Measurements from ENCODE around the gene PHF23. TPM values are rescaled to one million over a fixed set of nuclear protein-coding genes. Genes with fewer than 3 reads are reported as not detected.

PHF23 gene
- total RNA-seq, 4 donors from 2014 or later: 23.4 to 32.5 (median 27.9) TPM

- TF ChIP-seq POLR2A (IDR thresholded peaks at IDR 0.05): no peak
- no peak for TF ChIP-seq CTCF (IDR thresholded peaks at IDR 0.05)
- intact Hi-C loops (cut with DNase I; ENCODE audit: low total_unique reads): no loop called here
- no peak for DNase-seq (ENCODE audit: low spot score in 2 of 2)
- no peak overlapping the region for H3K4me3 ChIP-seq (ENCODE audit: low read depth, poor library complexity, severe bottlenecking)
- WGBS, 2 donors: 68 to 69% methylated on average over 6 of the region's 6 CpGs
Observed at GRCh38 chr17:7218166-7218565, 21.1 kb downstream of the PHF23 start.

GRCh38 chr17:7217113-7217987 lies 21.9 kb downstream of the PHF23 start:
- TF ChIP-seq POLR2A (IDR thresholded peaks at IDR 0.05) (no peak), CTCF (IDR thresholded peaks at IDR 0.05) (no peak)
- intact Hi-C loops (cut with DNase I; ENCODE audit: low total_unique reads): no loop called here
- no peak for DNase-seq (ENCODE audit: low spot score in 2 of 2)
- 0 to 1% methylated on average over 23 to 27 of the region's 32 CpGs for WGBS, 2 donors
- H3K4me3 ChIP-seq (ENCODE audit: low read depth, poor library complexity, severe bottlenecking): no peak overlapping the region

- H3K4me3 ChIP-seq (ENCODE audit: low read depth, poor library complexity, severe bottlenecking): no peak overlapping the region
- TF ChIP-seq POLR2A (IDR thresholded peaks at IDR 0.05) (no peak), CTCF (IDR thresholded peaks at IDR 0.05) (no peak)
- 33 to 38% methylated on average over 7 of the region's 7 CpGs for WGBS, 2 donors
- intact Hi-C loops (cut with DNase I; ENCODE audit: low total_unique reads): no loop called here
- DNase-seq (ENCODE audit: low spot score in 2 of 2): no peak
Observed at GRCh38 chr17:7216242-7217112, 22.8 kb downstream of the PHF23 start.

GRCh38 chr17:7215652-7216180 lies 23.5 kb downstream of the PHF23 start:
- WGBS, 2 donors: 23 to 31% methylated on average over 8 to 9 of the region's 10 CpGs
- TF ChIP-seq CTCF (IDR thresholded peaks at IDR 0.05): no peak
- TF ChIP-seq POLR2A (IDR thresholded peaks at IDR 0.05): no peak
- intact Hi-C loops (cut with DNase I; ENCODE audit: low total_unique reads): no loop called here
- H3K4me3 ChIP-seq (ENCODE audit: low read depth, poor library complexity, severe bottlenecking): no peak overlapping the region
- DNase-seq (ENCODE audit: low spot score in 2 of 2): no peak

- 23 to 29% methylated on average over 9 of the region's 9 CpGs for WGBS, 2 donors
Observed at GRCh38 chr17:7215136-7215638, 24.1 kb downstream of the PHF23 start.

More at GRCh38 chr17:7215136-7215638, 24.1 kb downstream of the PHF23 start:
- intact Hi-C loops (cut with DNase I; ENCODE audit: low total_unique reads): no loop called here
- no peak for DNase-seq (ENCODE audit: low spot score in 2 of 2)
- H3K4me3 ChIP-seq (ENCODE audit: low read depth, poor library complexity, severe bottlenecking): no peak overlapping the region
- TF ChIP-seq POLR2A (IDR thresholded peaks at IDR 0.05) (no peak), CTCF (IDR thresholded peaks at IDR 0.05) (no peak)
